H1 (cell line): ENCODE measurements around the gene DAP.

Source experiments
- CTCF ChIP-seq, 3 experiments: IDR thresholded peaks; 1 replicate in 2 of 3; 2 replicates in 1 of 3; pipeline versions ENCODE4 v1.5.1 to v1.6.1; 2011; ENCODE audit warnings: low read length in 3 of 3, mild to moderate bottlenecking in 3 of 3, inconsistent platforms in 2 of 3, low read depth in 1 of 3, moderate library complexity in 1 of 3; ENCODE audit not compliant: insufficient read depth in 1 of 3; ENCODE audit errors: control extremely low read depth in 1 of 3
- JUND ChIP-seq: IDR thresholded peaks from 2 replicates; pipeline ENCODE4 v1.6.1; 2011; ENCODE audit warnings: mild to moderate bottlenecking, improper control_type of control experiment, low read length
- POLR2AphosphoS5 ChIP-seq: IDR thresholded peaks from 2 replicates; pipeline ENCODE4 v1.6.1; 2011; ENCODE audit warnings: low read depth, low read length

DNA sequence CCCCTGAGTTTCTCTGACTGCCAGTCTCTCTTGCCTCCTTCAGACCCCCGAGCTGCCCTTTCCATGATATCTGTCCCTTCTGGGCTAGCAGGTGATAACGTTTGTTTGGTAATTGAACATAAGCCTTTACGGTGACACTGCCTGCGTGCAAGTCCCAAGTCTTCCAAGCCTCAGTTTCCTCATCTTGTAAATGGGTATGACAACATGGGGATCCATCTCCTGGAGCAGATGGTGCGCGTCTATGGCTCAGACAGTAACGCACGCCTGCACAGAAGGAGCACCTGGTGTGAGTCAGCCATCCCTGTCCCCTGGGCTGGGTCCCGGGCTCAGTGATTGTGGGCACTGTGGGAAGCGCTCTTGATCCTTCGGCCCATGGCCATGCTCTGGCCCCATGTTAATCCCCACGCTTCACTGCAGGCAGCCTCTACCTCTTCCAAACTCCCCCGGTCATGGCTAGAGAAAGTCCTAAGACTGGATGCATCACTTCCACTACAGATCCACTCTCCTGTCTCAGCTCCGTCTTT lies 85.8 kb downstream of the DAP start:
- TF ChIP-seq CTCF (IDR thresholded peaks at IDR 0.05; ENCODE audit: control extremely low read depth in 1 of 3, insufficient read depth in 1 of 3, low read depth in 1 of 3, low read length in 3 of 3) (no peak), POLR2AphosphoS5 (no peak), JUND (no peak)
